SK-N-SH treated with all-trans-retinoic acid at 6 μM for 48 hours (cell line): ENCODE measurements around the gene FAM72A.
"Not testable (repeated sequence)": the region's sequence is repeated elsewhere in the genome, so short reads cannot be mapped to it uniquely, and the experiment has no call there.

Experiments
- OSR1 ChIP-seq: fragments of 250-450 bp; sonication (Bioruptor Pico); IDR thresholded peaks from 2 replicates; pipeline ENCODE4 v1.8.0; 2022; ENCODE audit warnings: moderate library complexity, mild to moderate bottlenecking, inconsistent platforms
- PPARA ChIP-seq: fragments of 250-450 bp; sonication (Bioruptor Pico); IDR thresholded peaks from 2 replicates; pipeline ENCODE4 v1.5.0; 2020; ENCODE audit warnings: mild to moderate bottlenecking, borderline replicate concordance
- TSHZ2 ChIP-seq: fragments of 250-450 bp; sonication (Bioruptor Pico); IDR thresholded peaks from 2 replicates; pipeline ENCODE4 v1.5.0; 2020; ENCODE audit warnings: mild to moderate bottlenecking, moderate library complexity
- TF ChIP-seq, protein P1 (sequence below): fragments of 250-450 bp; sonication (Bioruptor Pico); IDR thresholded peaks from 2 replicates; pipeline ENCODE4 v1.5.1; 2021; ENCODE audit warnings: mild to moderate bottlenecking, moderate library complexity

DNA sequence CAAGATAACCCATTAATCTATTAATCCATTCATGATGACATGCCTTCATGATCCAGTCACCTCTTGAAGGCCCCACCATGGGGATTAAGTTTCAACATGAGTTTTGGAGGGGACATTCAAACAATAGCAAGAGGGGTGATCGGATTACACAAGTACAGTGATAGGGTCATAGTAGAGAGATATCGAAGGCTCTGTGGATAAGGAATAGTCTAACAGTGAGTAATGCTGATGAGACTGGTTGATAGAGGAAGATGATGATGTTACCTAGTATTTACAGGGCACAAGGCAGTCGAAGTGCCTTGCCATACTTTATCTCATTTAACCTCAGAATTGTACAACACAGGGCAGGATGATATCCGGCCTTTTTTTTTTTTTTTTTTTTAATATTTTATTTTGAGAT, 18.9 kb upstream of the FAM72A start:
- not testable (repeated sequence) for TF ChIP-seq PPARA, OSR1, TSHZ2
- TF ChIP-seq, protein P1, sequence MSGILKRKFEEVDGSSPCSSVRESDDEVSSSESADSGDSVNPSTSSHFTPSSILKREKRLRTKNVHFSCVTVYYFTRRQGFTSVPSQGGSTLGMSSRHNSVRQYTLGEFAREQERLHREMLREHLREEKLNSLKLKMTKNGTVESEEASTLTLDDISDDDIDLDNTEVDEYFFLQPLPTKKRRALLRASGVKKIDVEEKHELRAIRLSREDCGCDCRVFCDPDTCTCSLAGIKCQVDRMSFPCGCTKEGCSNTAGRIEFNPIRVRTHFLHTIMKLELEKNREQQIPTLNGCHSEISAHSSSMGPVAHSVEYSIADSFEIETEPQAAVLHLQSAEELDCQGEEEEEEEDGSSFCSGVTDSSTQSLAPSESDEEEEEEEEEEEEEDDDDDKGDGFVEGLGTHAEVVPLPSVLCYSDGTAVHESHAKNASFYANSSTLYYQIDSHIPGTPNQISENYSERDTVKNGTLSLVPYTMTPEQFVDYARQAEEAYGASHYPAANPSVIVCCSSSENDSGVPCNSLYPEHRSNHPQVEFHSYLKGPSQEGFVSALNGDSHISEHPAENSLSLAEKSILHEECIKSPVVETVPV (CRISPR knock-in tag) = not testable (repeated sequence)
